Measurements from ENCODE around the gene FAM131B. TPM values are rescaled to one million over a fixed set of nuclear protein-coding genes. Genes with fewer than 3 reads are reported as not detected.

FAM131B gene
- total RNA-seq, result 0.93 TPM in 2 replicates

GRCh38 chr7:143362131-143363015 is at the start of gene FAM131B:
TSS of gene FAM131B (minus strand) at chr7:143362713. CDS start at chr7:143362603, 110 bp downstream.

GRCh38 chr7:143408686-143409561 is 46.4 kb upstream of the FAM131B start, which contains the start of gene EPHA1:
TSS of gene EPHA1 (minus strand) at chr7:143408856. CDS start at chr7:143408805, 51 bp downstream.

GRCh38 chr7:143380646-143381426 is 18.3 kb upstream of the FAM131B start, which contains the start of gene ZYX:
TSS of gene ZYX (plus strand) at chr7:143381345. CDS start at chr7:143381572, 227 bp downstream.

GRCh38 chr7:143315776-143316175 is 46.7 kb downstream of the FAM131B start, which contains the start of gene CLCN1:
TSS of gene CLCN1 (plus strand) at chr7:143316111. CDS start at chr7:143316213, 102 bp downstream.

Small RNA genes within 50 kb of the gene (small RNA-seq; reads per million reads assigned to genes)
- gene MIR6892, result 2.2 reads per million, percentile 54 among the genes with 10 or more reads in this experiment

Other genes with a start within 250 kb of the FAM131B start
- gene PIP, start 230.6 kb downstream of the FAM131B start, total RNA-seq, result not detected in 2 replicates
- gene TAS2R39, start 179.3 kb downstream of the FAM131B start, total RNA-seq, result not detected in 2 replicates
- gene TAS2R40, start 140.7 kb downstream of the FAM131B start, total RNA-seq, result not detected in 2 replicates
- gene GSTK1, start 99.3 kb downstream of the FAM131B start, total RNA-seq, result 58.6 and 66.1 TPM in 2 replicates
- gene TMEM139, start 77.8 kb downstream of the FAM131B start, total RNA-seq, result not detected in 2 replicates
- gene CASP2, start 74.4 kb downstream of the FAM131B start, total RNA-seq, result 20.1 and 26.9 TPM in 2 replicates
- not detected in 2 replicates for gene CLCN1, start 46.6 kb downstream of the FAM131B start, total RNA-seq
- gene ZYX, start 18.6 kb upstream of the FAM131B start, total RNA-seq, result 78.3 and 95.2 TPM in 2 replicates
- gene EPHA1, start 46.1 kb upstream of the FAM131B start, total RNA-seq, result under 0.01 TPM in 1 of 2 replicates, not detected in the other
- gene TAS2R60, start 80.7 kb upstream of the FAM131B start, total RNA-seq, result not detected in 2 replicates
- not detected in 2 replicates for gene TAS2R41, start 115.2 kb upstream of the FAM131B start, total RNA-seq
- gene CTAGE15, start 209.1 kb upstream of the FAM131B start, total RNA-seq, result not detected in 2 replicates